IPS DF 6.9 (cell line): Measurements from ENCODE around the gene FGGY.
"Not testable (repeated sequence)": the region's sequence is repeated elsewhere in the genome, so short reads cannot be mapped to it uniquely, and the experiment has no call there.

Source experiments
- DNase-seq: peaks from one replicate; pipeline ENCODE4 v3.0.0-alpha.2; 2013; ENCODE audit warnings: low read depth, low spot score
- H3K27ac ChIP-seq: one replicate; pipeline ENCODE4 v1.5.1; 2013; ENCODE audit warnings: low read length, control low read depth
- H3K27me3 ChIP-seq: 2 replicates; pipeline ENCODE4 v1.6.1; 2013; ENCODE audit warnings: mild to moderate bottlenecking, low read length; ENCODE audit not compliant: control insufficient read depth, insufficient read depth
- H3K36me3 ChIP-seq: 2 replicates; pipeline ENCODE4 v1.6.1; 2013; ENCODE audit warnings: low read length; ENCODE audit not compliant: control insufficient read depth, insufficient read depth
- H3K4me1 ChIP-seq: 2 replicates; pipeline ENCODE4 v1.6.1; 2013; ENCODE audit warnings: low read length; ENCODE audit not compliant: control insufficient read depth, insufficient read depth
- H3K4me3 ChIP-seq: 2 replicates; pipeline ENCODE4 v1.5.1; 2013; ENCODE audit warnings: mild to moderate bottlenecking, low read length
- H3K9me3 ChIP-seq: 2 replicates; pipeline ENCODE4 v1.6.1; 2013; ENCODE audit warnings: low read length, inconsistent platforms; ENCODE audit not compliant: control insufficient read depth, insufficient read depth
- WGBS: extraction: QIAGEN DNeasy Blood & Tissue Kit; methylation state at CpG from one replicate; pipeline ENCODE4 v1.1.7; 2013; ENCODE audit warnings: mixed read lengths, missing lambda C conversion rate; ENCODE audit not compliant: insufficient read length, insufficient coverage; 5-methylcytosine and 5-hydroxymethylcytosine counted together

The FGGY gene

GRCh38 chr1:59296358-59297256, at the start of gene FGGY:
TSS of gene FGGY (plus strand) at chr1:59297094. CDS start at chr1:59321550, 24,456 bp downstream.
- Histone ChIP-seq H3K27ac (no peak within 1 kb of the TSS), H3K27me3 (no peaks in the 10 kb centered on the region), H3K36me3 (no peaks in the 10 kb centered on the region), H3K4me1 (no peaks in the 10 kb centered on the region), H3K9me3 (no peaks in the 10 kb centered on the region), H3K4me3 (peak within 1 kb of the TSS; percentile 59; the same call in 1 of the 2 replicates)
- WGBS, result no CpG with 5 or more reads among the region's 78 CpGs
- DNase-seq, result peak; percentile 73

DNA sequence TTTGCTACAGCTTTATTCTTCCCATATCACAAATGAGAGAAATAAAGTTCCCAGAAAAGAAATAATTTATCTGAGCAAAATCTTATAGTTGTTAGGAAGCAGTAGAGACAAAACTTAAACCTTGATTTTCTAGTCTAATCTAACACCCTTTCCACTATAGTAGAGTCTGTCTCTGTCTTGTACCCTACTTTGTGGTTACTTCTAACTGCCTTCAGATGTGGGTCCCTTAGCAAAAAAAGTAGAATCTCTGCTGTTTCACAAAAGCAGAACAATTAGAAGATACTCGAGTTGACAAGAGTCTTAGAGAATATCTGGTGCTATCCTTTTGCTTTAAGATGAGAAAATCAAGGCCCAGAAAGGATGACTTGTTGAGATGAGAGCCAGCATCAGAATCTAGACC, 48.1 kb upstream of the FGGY start:
- no peak overlapping the region for H3K4me3 ChIP-seq
- no peaks in the 10 kb centered on the region for H3K4me1 ChIP-seq
- H3K27me3 ChIP-seq, result no peaks in the 10 kb centered on the region
- no peaks in the 10 kb centered on the region for H3K9me3 ChIP-seq
- DNase-seq, result no peak
- no peak overlapping the region for H3K27ac ChIP-seq
- WGBS, result no CpG with 5 or more reads among the region's 1 CpG
- no peaks in the 10 kb centered on the region for H3K36me3 ChIP-seq

DNA sequence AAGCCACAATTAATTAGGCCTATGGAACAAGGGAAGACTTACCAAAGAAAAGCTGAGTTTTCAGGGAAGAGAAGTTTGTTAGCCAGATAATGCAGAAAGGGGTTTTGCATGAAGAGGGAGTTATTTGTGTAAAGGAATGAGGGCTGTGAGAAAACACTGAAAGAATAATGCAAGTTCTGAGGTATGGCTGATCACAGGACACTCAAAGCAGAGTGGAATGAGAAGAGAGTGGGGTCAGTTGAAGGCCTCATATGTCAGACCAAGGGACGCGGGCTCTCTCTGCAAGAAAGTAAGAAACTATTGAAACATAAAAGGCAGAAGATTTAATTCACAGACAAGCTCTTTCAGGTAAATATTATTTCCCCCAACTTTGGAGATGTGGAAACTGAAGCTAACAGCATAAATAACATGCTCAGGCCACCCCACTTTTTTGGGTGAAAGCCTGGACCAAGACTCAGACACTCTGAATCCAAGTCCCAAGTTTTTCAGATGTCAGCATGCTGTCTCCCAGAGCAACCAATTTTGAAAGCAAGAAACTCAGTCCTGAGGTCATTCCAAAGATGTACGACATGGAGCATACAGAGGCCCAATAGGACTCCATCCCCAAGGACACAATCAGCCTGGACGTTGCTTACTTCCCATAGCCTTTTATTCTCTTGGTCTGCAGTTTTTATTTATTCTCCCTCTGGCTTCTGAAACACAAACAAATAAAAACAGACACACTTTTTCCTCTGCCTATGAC, 47.3 kb upstream of the FGGY start:
- Histone ChIP-seq H3K36me3 (no peaks in the 10 kb centered on the region), H3K9me3 (no peaks in the 10 kb centered on the region), H3K27ac (no peak overlapping the region), H3K27me3 (no peaks in the 10 kb centered on the region), H3K4me1 (no peaks in the 10 kb centered on the region), H3K4me3 (no peak overlapping the region)
- no CpG with 5 or more reads among the region's 4 CpGs for WGBS
- no peak for DNase-seq

- H3K27me3 ChIP-seq, DNase-seq, H3K27ac ChIP-seq, H3K9me3 ChIP-seq, H3K36me3 ChIP-seq, H3K4me3 ChIP-seq, H3K4me1 ChIP-seq: not testable (repeated sequence)
- WGBS, result no CpG with 5 or more reads among the region's 12 CpGs
Measured at GRCh38 chr1:59251061-59251460, 45.8 kb upstream of the FGGY start.

DNA sequence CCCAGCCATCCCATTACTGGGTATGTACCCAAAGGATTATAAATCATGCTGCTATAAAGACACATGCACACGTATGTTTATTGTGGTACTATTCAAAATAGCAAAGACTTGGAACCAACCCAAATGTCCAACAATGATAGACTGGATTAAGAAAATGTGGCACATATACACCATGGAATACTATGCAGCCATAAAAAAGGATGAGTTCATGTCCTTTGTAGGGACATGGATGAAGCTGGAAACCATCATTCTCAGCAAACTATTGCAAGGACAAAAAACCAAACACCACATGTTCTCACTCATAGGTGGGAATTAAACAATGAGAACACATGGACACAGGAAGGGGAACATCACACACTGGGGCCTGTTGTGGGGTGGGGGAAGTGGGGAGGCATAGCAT, 40.5 kb upstream of the FGGY start:
- no CpG with 5 or more reads among the region's 1 CpG for WGBS
- DNase-seq, H3K4me1 ChIP-seq, H3K27me3 ChIP-seq, H3K36me3 ChIP-seq, H3K4me3 ChIP-seq, H3K9me3 ChIP-seq, H3K27ac ChIP-seq: not testable (repeated sequence)

DNA sequence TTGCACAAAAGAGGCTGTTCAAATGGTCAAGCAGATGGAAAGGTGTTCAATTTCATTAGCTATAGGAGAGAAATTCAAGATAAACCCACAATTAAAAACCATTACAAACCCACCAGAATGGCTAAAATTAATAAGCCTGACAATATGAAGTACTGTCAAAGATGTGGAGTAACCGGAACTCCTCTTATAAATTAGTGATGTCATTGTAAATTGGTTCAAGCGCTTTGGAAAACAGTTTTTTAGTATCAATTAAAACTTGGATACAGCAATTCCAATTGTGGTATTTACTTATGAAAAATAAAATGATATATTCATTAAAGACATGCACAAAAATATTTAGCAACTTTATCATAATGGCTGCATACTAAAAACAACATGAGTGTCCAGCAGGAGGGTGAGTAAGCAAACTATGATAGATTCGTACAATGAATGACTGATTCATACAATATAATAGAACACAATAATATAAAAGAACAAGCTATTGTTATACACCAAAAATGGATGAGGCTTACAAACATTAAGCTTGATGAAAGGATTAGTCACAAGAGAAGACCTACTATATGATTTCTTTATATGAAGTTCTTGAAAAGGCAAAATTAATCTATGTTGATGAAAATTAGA, 38.4 kb upstream of the FGGY start:
- Histone ChIP-seq H3K27me3 (no peaks in the 10 kb centered on the region), H3K4me3 (no peak overlapping the region), H3K36me3 (no peaks in the 10 kb centered on the region), H3K4me1 (no peaks in the 10 kb centered on the region), H3K9me3 (no peaks in the 10 kb centered on the region), H3K27ac (no peak overlapping the region)
- no CpG with 5 or more reads among the region's 3 CpGs for WGBS
- DNase-seq, result no peak

DNA sequence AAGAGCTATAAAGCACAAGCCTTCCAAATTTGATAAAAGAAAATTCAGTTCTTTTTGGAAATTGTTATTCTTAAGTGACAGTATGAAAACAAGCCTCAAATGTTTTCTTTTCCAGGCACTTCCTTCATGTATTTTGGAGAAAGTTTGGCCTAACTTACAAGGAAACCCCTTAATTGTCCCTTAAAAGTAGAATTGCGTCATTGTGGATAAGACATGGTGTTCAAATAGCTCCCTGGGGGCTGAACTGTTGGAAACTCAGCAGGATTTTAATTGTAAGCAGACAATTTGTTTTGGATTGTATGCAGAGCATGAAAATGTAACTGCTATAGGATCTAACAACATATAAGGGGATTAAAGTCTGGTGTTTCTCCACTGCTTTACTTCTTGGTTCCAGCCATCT, 35.4 kb upstream of the FGGY start:
- DNase-seq, result no peak
- WGBS, result no CpG with 5 or more reads among the region's 1 CpG

GRCh38 chr1:59262631-59263030, 34.3 kb upstream of the FGGY start:
- Histone ChIP-seq H3K4me3 (no peak overlapping the region), H3K4me1 (no peaks in the 10 kb centered on the region), H3K27ac (no peak overlapping the region), H3K27me3 (no peaks in the 10 kb centered on the region), H3K36me3 (no peaks in the 10 kb centered on the region), H3K9me3 (no peaks in the 10 kb centered on the region)
- DNase-seq, result no peak

More for the DNA sequence above, 35.4 kb upstream of the FGGY start:
- H3K36me3 ChIP-seq, result no peaks in the 10 kb centered on the region
- H3K27me3 ChIP-seq, result no peaks in the 10 kb centered on the region
- H3K27ac ChIP-seq, result no peak overlapping the region
- no peaks in the 10 kb centered on the region for H3K9me3 ChIP-seq
- H3K4me3 ChIP-seq, result no peak overlapping the region
- no peaks in the 10 kb centered on the region for H3K4me1 ChIP-seq

DNA sequence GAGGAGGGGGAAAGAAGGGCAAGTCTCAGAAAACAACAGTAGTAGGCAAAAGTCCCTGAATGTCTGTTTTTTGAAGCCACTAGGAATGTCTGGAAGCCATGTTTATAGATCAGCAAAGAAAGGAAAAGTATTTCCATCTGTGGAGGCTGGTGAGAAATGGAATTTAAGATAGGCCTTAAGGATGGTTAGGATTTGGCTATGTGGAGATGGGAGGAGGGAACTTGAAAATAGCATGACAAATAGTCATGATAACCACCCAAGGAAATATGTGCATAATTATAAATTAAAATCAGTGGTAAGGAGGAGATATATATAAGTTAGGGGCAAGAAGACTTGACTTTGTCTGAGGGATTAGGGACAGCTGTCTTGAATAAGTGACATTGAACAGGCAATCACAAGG, 33.8 kb upstream of the FGGY start:
- H3K9me3 ChIP-seq, result no peaks in the 10 kb centered on the region
- H3K4me3 ChIP-seq, result no peak overlapping the region
- no peak for DNase-seq
- H3K4me1 ChIP-seq, result no peaks in the 10 kb centered on the region
- no peak overlapping the region for H3K27ac ChIP-seq
- H3K36me3 ChIP-seq, result no peaks in the 10 kb centered on the region
- no peaks in the 10 kb centered on the region for H3K27me3 ChIP-seq

- no CpG with 5 or more reads among the region's 4 CpGs for WGBS
- Histone ChIP-seq H3K9me3 (no peaks in the 10 kb centered on the region), H3K27ac (no peak overlapping the region), H3K4me3 (no peak overlapping the region), H3K4me1 (no peaks in the 10 kb centered on the region), H3K36me3 (no peaks in the 10 kb centered on the region), H3K27me3 (no peaks in the 10 kb centered on the region)
- DNase-seq, result no peak
Measured at GRCh38 chr1:59265622-59266021, 31.3 kb upstream of the FGGY start.
